AG09319 (cell line): ENCODE data around the gene GRIFIN.

Experiments
- DNase-seq: peaks from one replicate; pipeline ENCODE4 v3.0.0-alpha.2; 2010; ENCODE audit warnings: low read depth; ENCODE audit errors: extremely low read depth
- CTCF ChIP-seq: IDR thresholded peaks from 2 replicates; pipeline ENCODE4 v1.5.1; 2011; ENCODE audit warnings: low read depth, mild to moderate bottlenecking, inconsistent platforms, low read length, moderate library complexity

GRIFIN gene

GRCh38 chr7:2521341-2521745, 45.1 kb upstream of the GRIFIN start:
- no peak for TF ChIP-seq CTCF

GRCh38 chr7:2520761-2521290, 44.6 kb upstream of the GRIFIN start:
- no peak for DNase-seq
- TF ChIP-seq CTCF, result no peak

More at GRCh38 chr7:2521341-2521745, 45.1 kb upstream of the GRIFIN start:
- no peak for DNase-seq

GRCh38 chr7:2520131-2520760, 44.0 kb upstream of the GRIFIN start:
- no peak for DNase-seq
- no peak for TF ChIP-seq CTCF

- no peak for DNase-seq
Measured at GRCh38 chr7:2519119-2519930, 43.1 kb upstream of the GRIFIN start, which contains the start of gene LFNG. Gene LFNG, plus strand, starts transcription at chr7:2519774. Its CDS starts 88 bp downstream, at chr7:2519862.

GRCh38 chr7:2518737-2519118, 42.5 kb upstream of the GRIFIN start:
- no peak for TF ChIP-seq CTCF
- DNase-seq, result no peak

More at GRCh38 chr7:2519119-2519930, 43.1 kb upstream of the GRIFIN start, which contains the start of gene LFNG:
- TF ChIP-seq CTCF, result no peak

- no peak for TF ChIP-seq CTCF
- DNase-seq, result no peak
Measured at GRCh38 chr7:2517678-2518507, 41.7 kb upstream of the GRIFIN start.
